Endothelial cell of umbilical vein (primary cell): ENCODE data around the gene KCNK13.

Source experiments
- CTCF ChIP-seq, 2 donors: IDR thresholded peaks; 1 replicate in 1 of 2; 2 replicates in 1 of 2; pipeline ENCODE4 v1.5.1; 2011; ENCODE audit warnings: low read length in 2 of 2, mild to moderate bottlenecking in 2 of 2, moderate library complexity in 2 of 2, control low read depth in 1 of 2, inconsistent platforms in 1 of 2, low read depth in 1 of 2; ENCODE audit not compliant: insufficient read depth in 1 of 2; ENCODE audit errors: extremely low read depth in 1 of 2
- EZH2 ChIP-seq: IDR thresholded peaks from 2 replicates; pipeline ENCODE4 v1.6.1; 2012; ENCODE audit warnings: borderline replicate concordance, low read depth, mild to moderate bottlenecking, moderate library complexity, low read length, inconsistent platforms; ENCODE audit not compliant: severe bottlenecking
- FOS ChIP-seq: IDR thresholded peaks from 2 replicates; pipeline ENCODE4 v1.6.1; 2011; ENCODE audit warnings: mild to moderate bottlenecking, low read length, moderate library complexity, borderline replicate concordance; ENCODE audit not compliant: insufficient read depth
- JUN ChIP-seq: IDR thresholded peaks from 2 replicates; pipeline ENCODE4 v1.6.1; 2011; ENCODE audit warnings: borderline replicate concordance, low read depth; ENCODE audit not compliant: insufficient read length, insufficient read depth
- MAX ChIP-seq: IDR thresholded peaks from 2 replicates; pipeline ENCODE4 v1.6.1; 2011; ENCODE audit not compliant: insufficient read depth, insufficient read length
- MYC ChIP-seq: IDR thresholded peaks from one replicate; pipeline ENCODE4 v1.6.1; 2011; ENCODE audit warnings: mild to moderate bottlenecking, low read depth, low read length
- POLR2A ChIP-seq: IDR thresholded peaks from 2 replicates; pipeline ENCODE4 v1.6.1; 2012; ENCODE audit warnings: low read depth, mild to moderate bottlenecking, control low read depth, low read length
- POLR2AphosphoS5 ChIP-seq: IDR thresholded peaks from 2 replicates; pipeline ENCODE4 v1.6.1; 2012; ENCODE audit warnings: low read depth, mild to moderate bottlenecking, control low read depth, low read length, moderate library complexity; ENCODE audit not compliant: insufficient read depth

GRCh38 chr14:90179357-90179756 is 117.6 kb downstream of the KCNK13 start:
- TF ChIP-seq POLR2A (no peak), CTCF (IDR thresholded peaks at IDR 0.05; ENCODE audit: extremely low read depth in 1 of 2, insufficient read depth in 1 of 2, low read depth in 1 of 2, low read length in 2 of 2) (no peak), EZH2 (no peak), POLR2AphosphoS5 (no peak), MYC (no peak), JUN (no peak), MAX (no peak), FOS (no peak)
